ENCODE results near the gene GPR35.

Gene GPR35

DNA sequence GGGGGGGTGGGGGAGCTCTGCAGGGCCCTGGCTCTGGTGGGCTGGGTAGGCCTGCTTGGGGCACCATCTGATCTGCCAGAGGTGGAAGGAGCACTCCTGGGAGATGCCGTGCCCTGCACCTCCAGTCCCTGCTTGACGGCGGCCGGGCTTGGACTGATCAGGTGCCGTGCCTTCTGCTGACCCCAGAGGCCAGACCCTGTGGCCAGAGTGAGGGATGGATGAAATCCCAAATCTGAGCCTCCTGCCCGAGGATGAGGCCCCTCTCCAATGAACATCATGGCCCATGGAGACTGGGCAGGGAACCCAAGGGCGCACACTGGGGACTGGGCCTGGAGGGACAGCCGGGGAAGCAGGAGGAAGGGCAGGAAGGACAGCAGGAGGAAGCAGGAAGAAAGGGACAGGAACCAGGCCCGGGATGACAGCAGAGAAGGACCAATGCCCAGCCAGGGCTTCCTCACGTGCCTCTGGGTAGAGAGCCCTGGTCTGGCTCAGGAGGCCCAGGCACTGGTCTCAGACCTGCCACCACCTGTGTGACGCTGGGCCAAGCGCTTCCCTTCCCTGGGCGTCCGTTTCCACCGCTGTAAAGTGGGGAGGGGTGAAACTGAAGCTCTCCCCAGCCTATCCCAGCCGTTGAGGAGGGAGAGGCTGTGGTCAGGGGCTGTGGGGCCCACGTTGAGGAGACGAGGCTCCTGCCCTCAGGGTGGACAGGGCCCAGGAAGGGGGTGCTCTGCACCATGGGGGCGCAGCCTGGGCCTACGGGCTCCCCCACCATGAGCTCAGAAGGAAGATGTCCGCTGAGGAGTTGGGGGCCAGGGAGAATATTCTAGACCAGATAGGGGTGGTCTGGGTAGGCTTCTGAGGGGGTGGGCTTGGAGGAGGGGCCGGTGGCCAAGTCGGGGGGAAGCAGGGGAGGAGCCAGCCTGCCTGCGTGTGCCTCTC, 1.0 kb upstream of the GPR35 start:
- no peak for DNase-seq

DNA sequence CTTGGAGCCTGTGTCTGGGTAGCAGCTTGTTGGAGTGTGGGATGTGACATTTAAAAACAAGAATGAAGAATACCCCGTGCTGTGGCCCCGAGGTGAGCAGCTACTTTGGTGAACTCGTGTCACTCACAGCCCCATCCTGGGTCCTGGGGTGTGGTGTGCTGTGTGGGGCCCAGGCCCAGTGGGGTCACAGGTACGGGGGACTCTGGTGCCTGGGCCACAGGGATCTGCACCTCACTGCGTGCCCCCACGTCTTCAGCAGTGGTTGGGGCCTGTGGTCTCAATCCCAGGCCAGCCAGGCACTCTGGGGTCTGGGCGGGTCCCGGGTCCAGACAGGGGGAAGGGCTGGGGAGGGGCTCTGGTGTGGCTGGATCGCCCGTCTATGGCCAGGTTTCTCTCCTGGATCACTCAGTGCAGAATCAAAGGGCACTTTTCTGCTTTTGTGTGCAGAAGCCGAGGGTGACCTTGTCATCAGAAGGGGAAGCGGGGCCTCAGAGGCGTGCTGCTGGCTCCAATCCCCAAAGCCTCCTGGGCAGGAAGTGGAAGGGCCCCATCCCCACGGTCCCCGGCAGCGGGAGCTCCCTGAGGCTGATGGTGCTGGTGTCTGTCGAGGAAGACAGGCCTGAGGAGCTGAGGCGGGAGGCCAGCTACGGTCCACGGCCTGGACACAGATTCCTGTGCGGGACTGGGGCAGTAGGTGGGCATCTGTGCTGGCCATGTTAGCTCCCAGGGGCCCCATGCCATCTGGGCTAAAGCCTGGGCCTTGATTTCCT, 1.4 kb downstream of the GPR35 start:
- DNase-seq, result no peak

DNA sequence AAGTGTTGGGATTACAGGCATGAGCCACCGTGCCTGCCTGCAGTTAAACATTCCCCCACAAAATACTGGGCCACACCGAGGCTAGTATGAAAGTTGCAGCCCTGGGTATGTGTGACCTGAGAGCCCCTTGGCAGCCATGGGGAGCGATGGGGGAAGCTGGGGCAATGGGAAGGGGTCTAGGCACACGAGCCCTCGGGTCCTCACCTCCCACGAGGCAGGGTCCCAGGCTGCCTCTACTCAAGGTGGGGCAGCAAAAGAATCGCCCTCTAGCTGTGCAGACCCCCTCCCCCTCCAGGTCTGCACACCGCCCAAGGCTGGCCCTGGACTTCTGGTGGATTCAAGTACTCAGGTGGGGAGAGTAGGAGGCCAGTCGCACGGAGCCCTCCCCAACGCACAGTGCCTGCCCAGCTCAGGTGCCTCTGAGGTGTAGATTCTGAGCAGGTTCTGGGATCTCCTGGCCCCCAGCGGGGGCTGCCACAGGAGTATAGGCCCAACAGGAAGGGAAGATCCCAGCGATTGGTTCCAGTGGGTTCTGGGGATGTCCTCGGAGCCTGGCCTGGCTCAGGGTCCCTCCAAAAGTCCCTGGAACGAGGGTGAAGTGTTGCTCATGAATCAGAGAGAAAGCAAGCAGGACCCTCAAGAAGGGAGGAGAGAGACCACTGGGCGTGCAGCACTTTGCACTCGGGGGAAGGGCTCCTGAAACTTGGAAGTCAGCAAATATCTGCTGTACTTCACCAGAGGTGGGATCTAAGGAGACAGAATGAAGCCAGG, 2.6 kb downstream of the GPR35 start:
- no peak for DNase-seq

DNA sequence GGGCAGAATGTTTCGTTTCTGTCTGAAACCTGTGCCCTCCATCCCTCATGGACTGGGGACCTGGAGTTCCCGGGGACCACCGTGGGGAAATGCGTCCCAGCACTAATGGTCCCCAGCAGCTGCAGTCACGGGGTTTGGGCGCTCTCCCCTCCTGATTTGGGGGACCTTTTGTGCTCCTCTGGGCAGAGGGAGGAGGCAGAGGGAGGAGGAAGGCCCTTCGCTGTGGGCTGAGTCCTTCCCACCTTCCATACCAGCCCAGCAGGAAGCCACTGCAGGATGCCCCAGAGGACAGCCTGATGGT, 3.2 kb downstream of the GPR35 start:
- no peak for DNase-seq

DNA sequence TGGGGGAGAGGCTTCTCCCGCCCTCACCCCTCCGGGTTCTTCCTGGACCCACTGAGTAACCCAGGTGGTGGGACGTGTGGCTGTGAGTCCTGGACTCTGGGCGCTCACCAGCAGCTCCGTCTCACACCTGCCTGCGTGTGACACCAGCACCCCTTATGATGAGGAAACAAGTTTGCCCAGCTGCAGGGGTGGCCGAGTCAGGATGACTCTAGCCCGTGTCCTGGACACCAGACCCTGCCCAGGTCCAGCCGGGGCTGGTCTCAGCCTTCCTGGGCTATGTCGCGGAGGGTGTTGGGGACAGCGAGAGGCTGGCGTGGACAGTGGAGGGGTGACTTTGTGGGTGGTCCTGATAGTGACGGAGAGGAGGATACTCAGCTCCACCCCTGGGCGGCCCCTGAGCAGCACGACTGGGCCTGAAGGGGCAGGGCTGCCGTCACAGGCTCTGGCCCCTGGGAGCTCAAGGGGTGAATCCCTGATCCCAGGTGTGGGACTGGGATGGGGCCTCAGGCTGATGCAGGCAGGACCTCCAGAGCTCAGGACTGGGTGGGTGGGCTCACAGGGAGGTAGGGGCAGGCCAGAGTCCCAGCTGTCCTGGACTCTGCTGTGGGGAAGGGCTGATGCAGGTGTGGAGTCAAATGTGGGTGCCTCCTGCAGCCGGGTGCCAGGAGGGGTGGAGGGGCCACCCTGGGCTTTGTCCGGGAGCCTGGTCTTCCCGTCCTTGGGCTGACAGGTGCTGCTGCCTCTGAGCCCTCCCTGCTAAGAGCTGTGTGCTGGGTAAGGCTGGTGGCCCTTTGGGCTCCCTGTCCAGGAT, 3.7 kb downstream of the GPR35 start:
- DNase-seq, result no peak

DNA sequence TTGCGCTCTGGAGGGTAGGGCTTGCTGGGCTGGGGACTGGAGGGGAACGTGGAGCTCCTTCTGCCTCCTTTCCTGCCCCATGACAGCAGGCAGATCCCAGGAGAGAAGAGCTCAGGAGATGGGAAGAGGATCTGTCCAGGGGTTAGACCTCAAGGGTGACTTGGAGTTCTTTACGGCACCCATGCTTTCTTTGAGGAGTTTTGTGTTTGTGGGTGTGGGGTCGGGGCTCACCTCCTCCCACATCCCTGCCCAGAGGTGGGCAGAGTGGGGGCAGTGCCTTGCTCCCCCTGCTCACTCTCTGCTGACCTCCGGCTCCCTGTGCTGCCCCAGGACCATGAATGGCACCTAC, 4.3 kb downstream of the GPR35 start:
- DNase-seq, result no peak

DNA sequence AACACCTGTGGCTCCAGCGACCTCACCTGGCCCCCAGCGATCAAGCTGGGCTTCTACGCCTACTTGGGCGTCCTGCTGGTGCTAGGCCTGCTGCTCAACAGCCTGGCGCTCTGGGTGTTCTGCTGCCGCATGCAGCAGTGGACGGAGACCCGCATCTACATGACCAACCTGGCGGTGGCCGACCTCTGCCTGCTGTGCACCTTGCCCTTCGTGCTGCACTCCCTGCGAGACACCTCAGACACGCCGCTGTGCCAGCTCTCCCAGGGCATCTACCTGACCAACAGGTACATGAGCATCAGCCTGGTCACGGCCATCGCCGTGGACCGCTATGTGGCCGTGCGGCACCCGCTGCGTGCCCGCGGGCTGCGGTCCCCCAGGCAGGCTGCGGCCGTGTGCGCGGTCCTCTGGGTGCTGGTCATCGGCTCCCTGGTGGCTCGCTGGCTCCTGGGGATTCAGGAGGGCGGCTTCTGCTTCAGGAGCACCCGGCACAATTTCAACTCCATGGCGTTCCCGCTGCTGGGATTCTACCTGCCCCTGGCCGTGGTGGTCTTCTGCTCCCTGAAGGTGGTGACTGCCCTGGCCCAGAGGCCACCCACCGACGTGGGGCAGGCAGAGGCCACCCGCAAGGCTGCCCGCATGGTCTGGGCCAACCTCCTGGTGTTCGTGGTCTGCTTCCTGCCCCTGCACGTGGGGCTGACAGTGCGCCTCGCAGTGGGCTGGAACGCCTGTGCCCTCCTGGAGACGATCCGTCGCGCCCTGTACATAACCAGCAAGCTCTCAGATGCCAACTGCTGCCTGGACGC, 4.9 kb downstream of the GPR35 start:
- DNase-seq, result no peak

DNA sequence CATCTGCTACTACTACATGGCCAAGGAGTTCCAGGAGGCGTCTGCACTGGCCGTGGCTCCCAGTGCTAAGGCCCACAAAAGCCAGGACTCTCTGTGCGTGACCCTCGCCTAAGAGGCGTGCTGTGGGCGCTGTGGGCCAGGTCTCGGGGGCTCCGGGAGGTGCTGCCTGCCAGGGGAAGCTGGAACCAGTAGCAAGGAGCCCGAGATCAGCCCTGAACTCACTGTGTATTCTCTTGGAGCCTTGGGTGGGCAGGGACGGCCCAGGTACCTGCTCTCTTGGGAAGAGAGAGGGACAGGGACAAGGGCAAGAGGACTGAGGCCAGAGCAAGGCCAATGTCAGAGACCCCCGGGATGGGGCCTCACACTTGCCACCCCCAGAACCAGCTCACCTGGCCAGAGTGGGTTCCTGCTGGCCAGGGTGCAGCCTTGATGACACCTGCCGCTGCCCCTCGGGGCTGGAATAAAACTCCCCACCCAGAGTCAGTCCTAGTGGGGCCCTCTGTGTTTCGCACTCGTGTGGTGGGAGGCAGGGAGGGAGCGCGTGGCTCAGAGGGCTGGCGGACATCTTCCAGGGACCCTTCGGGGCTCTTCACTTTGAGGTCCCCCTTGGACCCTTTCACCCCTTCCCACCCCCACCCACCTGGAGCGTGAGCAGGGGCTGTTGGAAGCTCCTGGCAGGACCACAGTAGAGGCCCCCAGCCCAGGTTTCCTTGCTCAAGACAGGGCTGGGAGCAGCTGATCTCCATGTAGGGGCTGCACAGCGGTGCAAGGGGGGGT, 5.7 kb downstream of the GPR35 start:
- no peak for DNase-seq

DNA sequence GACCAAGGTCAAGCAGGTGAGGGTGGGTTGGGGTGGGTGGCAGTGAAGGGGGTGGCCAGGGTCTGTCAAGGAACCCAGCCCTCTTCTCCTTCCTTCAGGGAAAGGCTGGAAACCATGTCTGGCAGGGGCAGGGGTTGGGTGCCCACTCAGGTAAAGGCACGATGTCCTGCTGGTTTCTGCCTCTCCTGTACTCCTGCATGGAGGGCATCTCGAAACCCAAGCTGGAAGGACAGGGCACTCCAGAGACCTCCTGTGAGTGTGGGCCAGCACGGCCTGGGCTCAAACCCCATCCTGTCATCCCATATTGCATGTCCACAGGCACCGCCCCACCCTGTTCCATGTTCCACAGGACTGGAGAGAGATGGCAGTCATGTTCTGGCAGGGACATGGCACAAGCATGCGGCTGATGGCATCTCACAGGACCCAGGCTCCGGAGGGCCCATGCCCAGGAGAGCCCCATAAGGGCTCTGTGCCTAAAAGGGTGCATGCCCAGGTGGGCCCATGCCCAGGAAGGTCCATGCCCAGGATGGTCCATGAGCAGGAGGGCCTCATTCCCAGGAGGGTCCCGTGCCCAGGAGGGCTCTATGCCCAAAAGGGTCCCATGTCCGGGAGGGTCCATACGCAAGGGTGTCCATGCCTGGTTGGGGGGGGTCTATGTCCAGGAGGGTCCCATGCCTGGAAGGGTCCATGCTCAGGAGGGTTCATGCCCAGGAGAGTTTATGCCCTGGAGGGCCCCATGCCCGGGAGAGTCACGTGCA, 6.4 kb downstream of the GPR35 start:
- DNase-seq, result no peak

DNA sequence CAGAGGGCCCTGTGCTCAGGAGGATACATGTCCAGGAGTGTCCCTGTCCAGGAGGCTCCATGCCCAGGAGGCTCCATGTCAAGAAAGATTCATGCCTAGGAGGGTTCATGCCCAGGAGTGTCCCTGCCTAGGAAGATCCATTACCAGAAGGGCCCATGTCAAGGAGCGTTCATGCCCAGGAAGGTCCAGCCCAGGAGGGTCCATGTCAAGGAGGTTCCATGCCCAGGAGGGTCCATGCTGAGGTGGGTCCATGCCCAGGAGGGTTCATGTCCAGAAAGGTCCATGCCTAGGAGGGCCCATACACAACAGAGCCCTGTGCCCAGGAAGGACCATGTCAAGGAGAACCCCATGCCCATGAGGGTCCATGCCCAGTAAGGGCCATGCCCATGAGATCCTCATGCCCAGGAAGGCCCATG, 7.0 kb downstream of the GPR35 start:
- no peak for DNase-seq

DNA sequence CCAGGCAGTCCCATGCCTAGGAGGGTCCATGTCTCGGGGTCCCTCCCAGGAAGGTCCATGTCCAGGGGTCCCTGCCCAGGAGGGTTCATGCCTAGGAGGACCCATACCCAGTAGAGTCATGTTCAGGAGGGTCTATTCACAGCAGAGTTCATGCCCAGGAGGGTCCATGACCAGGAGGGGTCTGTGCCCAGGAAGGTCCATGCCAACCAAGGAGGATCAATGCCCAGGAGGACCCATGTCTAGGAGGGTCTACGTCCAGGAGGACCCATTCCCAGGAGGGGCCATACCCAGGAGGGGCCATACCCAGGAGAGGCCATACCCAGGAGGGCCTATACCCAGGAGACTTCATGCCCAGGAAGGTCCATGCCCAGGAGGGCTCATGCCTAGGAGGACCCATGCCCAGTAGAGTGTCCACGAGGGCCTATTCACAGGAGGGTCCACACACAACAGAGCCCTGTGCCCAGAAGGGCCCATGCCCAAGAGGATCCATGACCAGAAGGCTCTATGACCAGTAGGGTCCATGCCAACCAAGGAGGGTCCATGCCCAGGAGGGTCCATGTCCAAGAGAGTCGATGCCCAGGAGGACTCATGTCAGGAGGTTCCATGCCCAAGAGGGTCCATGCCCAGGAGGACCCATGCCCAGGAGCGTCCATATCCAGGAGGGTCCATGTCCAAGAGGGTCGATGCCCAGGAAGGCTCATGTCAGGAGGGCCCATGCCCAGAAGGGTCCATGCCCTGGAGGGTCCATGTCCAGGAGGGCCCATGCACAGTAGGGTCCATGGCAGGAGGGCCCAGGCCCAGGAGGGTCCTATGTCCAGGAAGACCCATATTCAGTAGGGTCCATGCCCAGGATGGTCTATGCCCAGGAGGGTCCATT, 10.1 kb downstream of the GPR35 start:
- no peak for DNase-seq

DNA sequence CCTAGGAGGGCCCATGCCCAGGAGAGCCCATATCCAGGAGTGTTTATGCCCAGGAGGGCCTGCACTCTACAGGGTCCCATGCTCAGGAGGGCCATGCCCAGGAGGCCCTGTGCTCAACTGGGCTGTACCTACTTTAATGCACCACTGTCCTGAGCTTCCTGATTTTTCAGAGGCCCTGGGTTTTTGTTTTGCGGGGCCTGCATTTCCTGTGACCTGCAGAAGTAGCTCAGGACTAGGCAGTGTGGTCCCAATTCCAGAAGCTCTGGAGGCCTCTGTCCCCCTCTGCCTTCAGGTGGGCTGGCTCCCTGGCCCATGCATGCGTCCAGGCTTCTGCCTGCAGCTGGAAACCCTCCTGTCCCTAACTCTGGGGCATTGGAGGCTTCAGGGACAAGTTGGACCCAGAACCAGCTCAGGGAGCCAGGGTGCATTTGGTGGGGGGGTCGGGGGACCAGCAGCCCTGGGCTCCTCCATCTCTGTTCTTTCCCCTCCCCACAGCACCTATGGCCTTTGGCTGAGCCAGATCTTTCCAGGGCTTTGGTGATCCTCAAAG, 10.8 kb downstream of the GPR35 start:
- DNase-seq, result no peak

DNA sequence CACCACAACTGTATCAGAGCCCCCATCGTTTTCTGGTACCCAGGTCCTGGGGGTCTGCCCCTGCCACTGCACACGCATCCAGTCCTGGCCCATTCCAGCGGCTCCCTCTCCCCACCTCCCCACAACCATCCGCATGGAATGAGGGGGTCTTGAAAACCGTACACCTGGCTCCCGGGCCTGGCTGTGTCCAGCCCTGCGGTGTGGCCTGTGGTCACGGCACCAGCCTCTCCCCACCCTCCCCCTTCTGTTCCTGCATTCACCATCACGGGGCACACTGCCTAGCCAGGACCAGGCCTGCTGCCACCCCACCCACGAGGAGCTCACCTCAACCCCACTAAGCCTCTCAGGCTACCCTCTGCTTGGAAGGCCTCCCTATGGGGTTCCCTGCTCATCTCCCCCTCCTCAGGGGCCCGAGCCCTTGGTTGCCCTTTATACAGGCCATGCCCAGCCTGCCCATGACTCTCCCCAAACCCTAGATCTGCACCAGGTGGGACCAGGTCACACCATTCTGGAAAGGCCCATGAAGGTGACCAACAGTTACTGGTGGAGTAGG, 11.4 kb downstream of the GPR35 start:
- no peak for DNase-seq

DNA sequence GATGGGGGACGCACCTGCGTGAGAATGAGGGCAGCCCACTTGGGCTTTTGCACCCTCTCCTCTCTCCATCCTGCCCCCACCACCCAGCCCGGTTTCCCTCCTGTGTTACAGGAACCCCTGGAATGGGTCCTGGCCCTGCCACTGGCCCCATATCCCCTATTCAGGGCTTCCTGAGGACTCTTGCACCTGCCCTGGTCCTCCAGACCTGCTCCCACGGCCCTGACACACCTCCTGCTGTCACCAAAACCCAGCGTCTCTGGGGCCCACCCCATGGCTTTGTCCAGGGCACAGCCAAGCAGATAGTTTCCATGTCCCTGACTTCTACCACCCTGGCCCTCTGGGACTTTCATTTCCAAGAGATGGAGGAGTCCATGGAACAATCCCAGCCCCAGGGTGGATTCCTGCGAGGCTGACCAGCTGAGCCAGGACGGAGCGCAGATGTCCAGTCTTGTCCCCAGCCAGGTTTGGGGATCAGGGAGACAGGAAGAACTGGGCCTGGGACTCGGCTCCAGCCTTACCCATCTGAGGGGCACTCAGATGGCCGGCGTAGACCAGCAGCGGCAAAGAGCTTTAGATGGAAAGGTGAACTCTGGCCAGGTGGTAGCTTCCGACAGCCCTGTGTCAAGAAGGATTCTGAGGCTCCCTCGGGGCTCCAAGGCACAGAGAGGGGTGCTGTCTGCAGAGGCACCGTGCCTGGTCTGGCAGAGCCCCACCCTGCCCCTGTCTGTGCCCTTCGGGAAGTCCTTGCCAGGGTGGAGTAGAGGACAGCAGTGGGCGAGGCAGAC, 12.0 kb downstream of the GPR35 start:
- no peak for DNase-seq

DNA sequence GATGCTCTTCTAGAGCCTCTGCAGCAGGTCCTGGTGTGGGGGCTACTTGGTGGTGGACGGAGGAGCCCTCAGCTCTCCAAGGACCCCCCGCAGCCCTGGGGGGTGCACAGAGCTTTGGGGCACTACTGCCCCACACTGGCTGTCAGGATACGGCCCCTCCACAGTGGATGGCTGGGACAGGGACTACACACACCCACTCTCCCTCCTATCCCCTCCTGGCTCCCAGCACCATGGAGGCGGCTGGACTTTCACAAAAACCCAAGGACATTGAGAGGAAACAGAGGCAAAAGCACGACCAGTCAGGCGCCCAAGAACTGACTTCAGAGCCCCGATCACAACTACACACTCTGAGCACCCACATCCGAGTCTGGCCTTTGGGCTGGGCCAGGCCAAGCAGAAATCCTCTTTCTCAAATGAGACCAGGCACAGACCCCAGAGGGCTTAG, 12.6 kb downstream of the GPR35 start:
- no peak for DNase-seq

DNA sequence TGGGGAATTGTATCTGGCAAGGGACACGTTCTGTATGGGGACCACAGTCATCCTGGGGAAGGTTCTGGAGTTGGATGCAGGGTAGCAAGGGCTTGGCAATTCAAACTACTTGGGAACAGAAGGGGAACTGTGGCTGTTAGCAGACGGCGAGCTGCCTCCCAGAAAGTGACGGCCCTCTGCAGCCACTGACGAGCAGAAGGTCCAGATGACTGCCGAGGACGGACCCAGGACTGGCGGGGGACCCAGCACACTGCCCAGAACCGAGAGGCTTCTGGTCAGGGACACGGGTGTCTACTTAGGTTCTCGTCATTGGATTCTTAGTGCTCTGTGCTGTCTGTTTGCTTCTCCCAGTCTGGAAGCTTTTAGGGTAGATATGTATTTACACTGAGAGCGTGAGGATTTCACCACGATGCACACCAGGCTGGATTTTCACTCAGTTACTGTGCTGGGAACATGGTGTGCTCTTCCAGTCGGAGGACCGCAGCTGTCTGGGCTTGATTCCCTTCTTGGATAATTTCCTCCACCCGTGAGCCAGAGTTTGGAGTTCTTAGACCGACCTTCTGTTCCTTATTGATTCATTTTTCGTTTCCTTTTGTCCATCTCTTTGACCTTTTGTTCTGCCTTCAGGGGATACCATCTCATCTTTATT, 13.4 kb downstream of the GPR35 start:
- no peak for DNase-seq

DNA sequence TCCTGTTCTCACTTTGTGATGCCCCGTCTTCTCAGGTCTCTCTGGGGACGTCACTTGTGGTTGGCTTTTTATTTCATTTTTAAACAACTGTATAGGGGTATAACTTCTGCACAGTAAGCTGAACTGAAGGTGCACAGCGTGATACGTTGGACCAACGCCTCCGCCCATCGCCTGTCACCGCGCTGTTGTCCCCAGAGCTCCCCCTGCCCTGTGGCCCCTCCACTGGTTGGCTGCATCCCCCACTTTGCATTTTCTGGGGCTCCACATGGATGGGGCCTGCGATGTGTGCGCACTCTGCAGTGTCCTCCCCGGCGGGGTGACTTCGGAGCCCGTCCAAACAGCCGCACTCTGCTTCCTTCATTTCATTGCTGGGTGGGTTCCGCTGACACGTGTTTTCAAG, 14.3 kb downstream of the GPR35 start:
- DNase-seq, result no peak
